H1 (cell line): ENCODE results near the gene LIMA1. TPM values are rescaled to one million over a fixed set of nuclear protein-coding genes. Genes with fewer than 3 reads are reported as not detected.

ENCODE experiments used
- CTCF ChIA-PET: fragments of 300-600 bp; sonication (Branson Sonifier 250); formaldehyde crosslinking; loops from one replicate; lab custom pipeline; 2021; ENCODE audit not compliant: partially characterized antibody; lab: Charles Lee
- POLR2A ChIA-PET: fragments of 300-600 bp; sonication (Branson Sonifier 250); formaldehyde crosslinking; loops from one replicate; lab custom pipeline; 2021; ENCODE audit warnings: inconsistent platforms; ENCODE audit not compliant: partially characterized antibody; lab: Charles Lee
- DNase-seq, 2 experiments: peaks; one replicate each; pipeline versions ENCODE4 v3.0.0 to v3.0.0-alpha.2; 2010 to 2022; ENCODE audit warnings: low spot score in 2 of 2, low read depth in 1 of 2, mixed read lengths in 1 of 2
- FAIRE-seq: peaks from 2 replicates; lab custom pipeline; 2011; peaks lifted over from hg19 to GRCh38; lab: Jason Lieb, UNC
- H2AFZ ChIP-seq: 2 replicates; pipeline ENCODE4 v1.8.1; 2012; ENCODE audit warnings: low read length, inconsistent platforms
- H2AK5ac ChIP-seq: 2 replicates; pipeline ENCODE4 v1.6.1; 2013; ENCODE audit warnings: low read depth, low read length
- H2BK120ac ChIP-seq: replicated peaks from 2 replicates; pipeline ENCODE3; 2013; ENCODE audit warnings: low read depth, low read length, inconsistent platforms
- H2BK12ac ChIP-seq: 2 replicates; pipeline ENCODE4 v1.6.1; 2013; ENCODE audit warnings: low read depth, low read length
- H2BK15ac ChIP-seq: 2 replicates; pipeline ENCODE4 v1.6.1; 2013; ENCODE audit warnings: low read length
- H2BK20ac ChIP-seq: 2 replicates; pipeline ENCODE4 v1.6.1; 2013; ENCODE audit warnings: low read length
- H2BK5ac ChIP-seq: 2 replicates; pipeline ENCODE4 v1.6.1; 2013; ENCODE audit warnings: low read depth, low read length
- H3K14ac ChIP-seq: 2 replicates; pipeline ENCODE4 v1.6.1; 2013; ENCODE audit warnings: inconsistent platforms; ENCODE audit not compliant: insufficient read length
- H3K18ac ChIP-seq: 2 replicates; pipeline ENCODE4 v1.6.1; 2013; ENCODE audit warnings: low read length; ENCODE audit errors: extremely low read depth
- H3K23ac ChIP-seq: 2 replicates; pipeline ENCODE4 v1.6.1; 2013; ENCODE audit warnings: inconsistent platforms; ENCODE audit not compliant: insufficient read length
- H3K23me2 ChIP-seq: 2 replicates; pipeline ENCODE4 v1.6.1; 2013; ENCODE audit warnings: low read depth, low read length
- H3K27ac ChIP-seq: 2 replicates; pipeline ENCODE4 v1.6.1; 2011; ENCODE audit warnings: low read depth, low read length, inconsistent platforms
- H3K27me3 ChIP-seq, 4 experiments: replicated peaks in 1 of 4; 1 replicate in 1 of 4; 2 replicates in 3 of 4; pipeline versions ENCODE4 v1.6.1 to v1.8.1; 2011 to 2013; ENCODE audit warnings: low read length in 3 of 4, mild to moderate bottlenecking in 3 of 4, inconsistent platforms in 2 of 4, mixed read lengths in 2 of 4, moderate library complexity in 1 of 4; ENCODE audit not compliant: control insufficient read depth in 3 of 4, insufficient read depth in 3 of 4; ENCODE audit errors: extremely low read depth in 1 of 4
- H3K36me3 ChIP-seq, 4 experiments: 2 replicates each; pipeline versions ENCODE4 v1.6.1 to v1.8.1; 2011 to 2013; ENCODE audit warnings: mild to moderate bottlenecking in 4 of 4, low read length in 3 of 4, moderate library complexity in 2 of 4, control low read depth in 1 of 4, inconsistent platforms in 1 of 4; ENCODE audit not compliant: insufficient read depth in 4 of 4, control insufficient read depth in 2 of 4
- H3K4ac ChIP-seq: replicated peaks from 2 replicates; pipeline ENCODE3; 2013; ENCODE audit warnings: low read length, low read depth, mixed read lengths, inconsistent platforms; ENCODE audit not compliant: insufficient read length
- H3K4me1 ChIP-seq, 4 experiments: replicated peaks in 1 of 4; 1 replicate in 1 of 4; 2 replicates in 3 of 4; pipeline versions ENCODE4 v1.6.1 to v1.8.1; 2011 to 2013; ENCODE audit warnings: low read length in 3 of 4, inconsistent platforms in 2 of 4, mixed read lengths in 1 of 4; ENCODE audit not compliant: insufficient read depth in 4 of 4, control insufficient read depth in 3 of 4
- H3K4me2 ChIP-seq, 2 experiments: 2 replicates each; pipeline versions ENCODE4 v1.6.1 to v1.8.1; 2011 to 2013; ENCODE audit warnings: low read depth in 2 of 2, low read length in 2 of 2, control low read depth in 1 of 2, inconsistent platforms in 1 of 2, mild to moderate bottlenecking in 1 of 2; ENCODE audit not compliant: insufficient read depth in 1 of 2
- H3K4me3 ChIP-seq, 4 experiments: fragments of 200-600, 300-600 bp in 1 of 4; sonication (generic), shearing (Covaris generic), sonication (Bioruptor Twin) in 1 of 4; 2 replicates each; pipeline versions ENCODE4 v1.5.1 to v1.8.1; 2011 to 2016; ENCODE audit warnings: low read length in 4 of 4, low read depth in 3 of 4, control low read depth in 2 of 4, inconsistent platforms in 2 of 4, mild to moderate bottlenecking in 2 of 4, mixed read lengths in 1 of 4, moderate library complexity in 1 of 4; ENCODE audit not compliant: insufficient read depth in 2 of 4; ENCODE audit errors: extremely low read depth in 1 of 4
- H3K56ac ChIP-seq: replicated peaks from 2 replicates; pipeline ENCODE3; 2013; ENCODE audit warnings: low read depth, mild to moderate bottlenecking, mixed read lengths, low read length, inconsistent platforms; ENCODE audit not compliant: insufficient read length
- H3K79me1 ChIP-seq: 2 replicates; pipeline ENCODE4 v1.6.1; 2013; ENCODE audit warnings: low read depth, low read length, control low read depth
- H3K79me2 ChIP-seq, 2 experiments: 2 replicates each; pipeline versions ENCODE4 v1.6.1 to v1.8.1; 2012 to 2013; ENCODE audit warnings: low read length in 2 of 2, mild to moderate bottlenecking in 2 of 2, inconsistent platforms in 1 of 2; ENCODE audit not compliant: insufficient read depth in 2 of 2, control insufficient read depth in 1 of 2
- H3K9ac ChIP-seq, 4 experiments: replicated peaks in 1 of 4; 1 replicate in 1 of 4; 2 replicates in 3 of 4; pipeline versions ENCODE4 v1.6.1 to v1.8.1; 2011 to 2013; ENCODE audit warnings: low read depth in 3 of 4, low read length in 3 of 4, control low read depth in 2 of 4, mild to moderate bottlenecking in 2 of 4, moderate library complexity in 2 of 4, inconsistent platforms in 1 of 4; ENCODE audit errors: extremely low read depth in 1 of 4
- H3K9me3 ChIP-seq, 2 experiments: 2 replicates each; pipeline versions ENCODE4 v1.6.1 to v1.8.1; 2012 to 2013; ENCODE audit warnings: mild to moderate bottlenecking in 2 of 2, moderate library complexity in 2 of 2, control low read depth in 1 of 2, inconsistent platforms in 1 of 2, low read depth in 1 of 2, low read length in 1 of 2, mixed read lengths in 1 of 2; ENCODE audit not compliant: insufficient read depth in 2 of 2
- H4K20me1 ChIP-seq, 2 experiments: replicated peaks in 1 of 2; 2 replicates each; pipeline versions ENCODE3 to v1.8.1; 2011 to 2013; ENCODE audit warnings: inconsistent platforms in 2 of 2, low read length in 2 of 2, mild to moderate bottlenecking in 1 of 2; ENCODE audit not compliant: insufficient read depth in 2 of 2, control insufficient read depth in 1 of 2
- H4K5ac ChIP-seq: 2 replicates; pipeline ENCODE4 v1.6.1; 2013; ENCODE audit warnings: low read length, low read depth, mixed read lengths, inconsistent platforms; ENCODE audit not compliant: insufficient read length
- H4K8ac ChIP-seq: 2 replicates; pipeline ENCODE4 v1.8.0; 2013; ENCODE audit warnings: mild to moderate bottlenecking, moderate library complexity, low read length, inconsistent platforms; ENCODE audit not compliant: insufficient read depth; ENCODE audit errors: extremely low read depth
- H4K91ac ChIP-seq: replicated peaks from 2 replicates; pipeline ENCODE3; 2013; ENCODE audit warnings: low read length, mixed read lengths, inconsistent platforms; ENCODE audit not compliant: insufficient read length
- BACH1 ChIP-seq: IDR thresholded peaks from 2 replicates; pipeline ENCODE4 v1.6.1; 2012; ENCODE audit warnings: low read length, improper control_type of control experiment
- BRCA1 ChIP-seq: IDR thresholded peaks from 2 replicates; pipeline ENCODE4 v1.6.1; 2012; ENCODE audit warnings: low read depth, low read length, improper control_type of control experiment
- CHD2 ChIP-seq: IDR thresholded peaks from 2 replicates; pipeline ENCODE4 v1.6.1; 2012; ENCODE audit warnings: low read length, improper control_type of control experiment
- CREB1 ChIP-seq: IDR thresholded peaks from 2 replicates; pipeline ENCODE4 v1.6.1; 2012; ENCODE audit warnings: inconsistent platforms
- KDM4A ChIP-seq: IDR thresholded peaks from one replicate; pipeline ENCODE4 v1.7.1; 2012; ENCODE audit warnings: low read depth, mild to moderate bottlenecking, moderate library complexity, low read length, inconsistent platforms; ENCODE audit not compliant: severe bottlenecking
- RNF2 ChIP-seq: fragments of 200-900, 300-1000 bp; sonication (generic); IDR thresholded peaks from 2 replicates; pipeline ENCODE4 v1.7.1; 2016; ENCODE audit warnings: borderline replicate concordance, low read depth, mild to moderate bottlenecking, antibody characterized with exemption, low read length; ENCODE audit not compliant: poor library complexity, severe bottlenecking; ENCODE audit errors: missing control alignments
- SP1 ChIP-seq: IDR thresholded peaks from 2 replicates; pipeline ENCODE4 v1.6.1; 2011; ENCODE audit warnings: low read depth, low read length
- WGBS, 2 experiments: shearing (Covaris generic) in 1 of 2; methylation state at CpG; one replicate each; pipeline versions ENCODE4 v1.1.6 to v1.1.7; 2013 to 2015; ENCODE audit warnings: low lambda C conversion rate in 2 of 2, mixed read lengths in 2 of 2, inconsistent platforms in 1 of 2, low coverage in 1 of 2, missing lambda C conversion rate in 1 of 2; ENCODE audit not compliant: insufficient replicate concordance in 2 of 2, insufficient coverage in 1 of 2, insufficient read length in 1 of 2; ENCODE audit errors: extremely low coverage in 1 of 2, missing lambda C conversion rate in 1 of 2; 5-methylcytosine and 5-hydroxymethylcytosine counted together
- polyA plus RNA-seq, 7 experiments: library from polyadenylated mRNA; depleted of rRNA in 3 of 7; stranded (reverse) in 5 of 7; unstranded in 2 of 7; fragments of >200 nt in 5 of 7; fragments of 200-250 nt in 2 of 7; gene quantifications; 1 replicate in 5 of 7; 2 replicates in 1 of 7; 4 replicates in 1 of 7; pipeline versions ENCODE4 v1.2.1 to v1.2.3, GENCODE V29; 2011 to 2013; ENCODE audit warnings: missing spikeins in 2 of 7, mixed read lengths in 2 of 7
- total RNA-seq: library from RNA; stranded (reverse); fragmentation: NEBNext Ultra II Directional; extraction: Animal tissue kit (Norgen Biotek cat#: 25700); gene quantifications from 2 replicates; pipeline ENCODE4 v1.2.1, GENCODE V29; 2021

LIMA1 gene
- total and polyA plus RNA-seq, 2 of the 8 experiments (the other 6 are each of a cell fraction or from before 2014, with no cell fraction given) = 12.7 to 47.6 TPM

GRCh38 chr12:50149311-50149710, 134.0 kb downstream of the LIMA1 start:
- Histone ChIP-seq H3K36me3 (no peaks in the 10 kb centered on the region), H3K23me2 (no peaks in the 10 kb centered on the region), H2BK5ac (no peak overlapping the region), H3K79me2 (peaks cover 0 to 40% of the 10 kb centered on the region in 2 experiments; a peak in 2 of 4 replicates), H3K4me2 (no peak overlapping the region), H4K91ac (no peak overlapping the region), H2AFZ (no peak overlapping the region), H3K9me3 (no peaks in the 10 kb centered on the region), H2BK15ac (no peak overlapping the region), H3K9ac (no peak overlapping the region), H3K79me1 (no peaks in the 10 kb centered on the region; the same call in 1 of the 2 replicates), H4K20me1 (peaks cover 0 to 2% of the 10 kb centered on the region in 2 experiments), H3K4me1 (no peaks in the 10 kb centered on the region), H3K18ac (no peak overlapping the region), H4K5ac (no peak overlapping the region), H2BK20ac (no peak overlapping the region), H3K56ac (no peak overlapping the region), H3K27me3 (no peaks in the 10 kb centered on the region), H2AK5ac (no peak overlapping the region), H4K8ac (no peak overlapping the region), H2BK120ac (no peak overlapping the region), H3K23ac (no peak overlapping the region), H2BK12ac (no peak overlapping the region), H3K4me3 (no peak overlapping the region), H3K4ac (no peak overlapping the region), H3K14ac (no peak overlapping the region), H3K27ac (no peak overlapping the region)
- FAIRE-seq (no peak), DNase-seq (no peak)
- 92% methylated on average over 3 of the region's 3 CpGs; no CpG with 5 or more reads in 1 of the 2 experiments for WGBS, 2 experiments
- ChIA-PET CTCF (interaction anchor here (0.6 to 4.8 kb wide), 5 partner anchors 12 to 165 kb away, joined by 3 to 28 read pairs (median 4); partner anchors contain the start of gene CERS5), POLR2A (interaction anchor here (0.5 to 1.2 kb wide), 4 partner anchors 12 to 32 kb away, joined by 3 to 4 read pairs (median 3); partner anchors contain the start of gene CERS5)
- TF ChIP-seq BACH1 (no peak), KDM4A (no peak), CHD2 (no peak), BRCA1 (no peak), CREB1 (no peak), SP1 (no peak), RNF2 (no peak)
